GM08714 (cell line): ENCODE data around the gene TMEM267.
"Not testable (repeated sequence)": the region's sequence is repeated elsewhere in the genome, so short reads cannot be mapped to it uniquely, and the experiment has no call there.

Experiments used
- H3K4me3 ChIP-seq: fragments of 200-500 bp; sonication (Bioruptor generic); 2 replicates; pipeline ENCODE4 v1.5.1; 2014; ENCODE audit warnings: mild to moderate bottlenecking, low read length, inconsistent platforms
- ZNF274 ChIP-seq: IDR thresholded peaks from 2 replicates; pipeline ENCODE4 v1.6.1; 2012; ENCODE audit warnings: mild to moderate bottlenecking, low read depth, low read length

The TMEM267 gene

DNA sequence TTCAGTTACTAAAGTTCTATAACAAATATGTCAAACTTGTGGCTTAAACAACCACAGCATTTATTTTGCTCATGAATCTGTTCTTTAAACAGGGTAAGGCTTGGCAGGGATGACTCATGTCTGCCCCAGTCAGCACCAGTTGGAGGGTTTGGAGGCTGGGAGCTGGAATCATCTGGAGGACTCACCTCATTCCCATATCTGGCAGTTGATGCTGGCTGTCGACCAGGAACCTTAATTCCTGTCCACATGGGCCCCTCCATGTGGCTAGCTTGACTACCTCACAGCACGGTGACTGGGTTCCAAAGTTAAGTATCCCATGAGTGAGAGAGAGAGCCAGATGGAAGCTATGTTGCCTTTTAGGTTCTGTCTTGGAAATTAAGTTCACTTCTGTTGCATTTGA, 57.7 kb downstream of the TMEM267 start:
- no peak for TF ChIP-seq ZNF274
- no peak overlapping the region for H3K4me3 ChIP-seq

DNA sequence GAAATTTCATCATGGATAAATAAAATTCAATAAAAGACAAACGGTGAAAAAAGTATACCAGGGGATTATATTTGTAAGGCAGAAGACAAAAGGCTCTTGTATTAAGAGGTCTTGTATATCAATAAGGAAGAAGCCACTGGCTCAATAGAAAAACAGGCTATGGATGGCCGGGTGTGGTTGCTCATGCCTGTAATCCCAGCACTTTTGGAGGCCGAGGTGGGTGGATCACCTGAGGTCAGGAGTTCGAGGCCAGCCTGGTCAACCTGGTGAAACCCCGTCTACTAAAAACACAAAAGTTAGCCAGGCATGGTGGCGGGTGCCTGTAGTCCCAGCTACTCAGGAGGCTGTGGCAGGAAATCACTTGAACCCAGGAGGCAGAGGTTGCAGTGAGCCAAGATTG, 60.6 kb downstream of the TMEM267 start:
- H3K4me3 ChIP-seq = not testable (repeated sequence)

DNA sequence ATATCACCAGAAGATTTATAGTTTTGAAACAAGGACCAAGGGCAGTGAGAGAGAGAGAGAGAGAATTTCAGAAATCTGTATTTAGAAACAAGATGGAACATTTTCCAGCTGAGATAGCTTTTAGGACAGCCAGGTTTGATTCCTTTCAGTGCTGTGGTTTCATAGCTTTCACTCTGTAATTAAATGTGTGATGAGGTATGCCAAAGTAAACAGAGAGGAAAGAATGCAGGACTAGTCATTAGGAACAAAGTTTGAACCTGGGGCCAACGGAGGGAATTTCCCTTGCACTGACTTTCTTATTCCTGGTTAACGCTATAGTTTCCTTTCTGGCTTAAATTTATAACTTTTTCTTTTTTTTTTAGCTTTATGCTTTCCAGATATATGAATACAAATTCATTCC, 61.5 kb downstream of the TMEM267 start:
- TF ChIP-seq ZNF274 = no peak
- H3K4me3 ChIP-seq = no peak overlapping the region

DNA sequence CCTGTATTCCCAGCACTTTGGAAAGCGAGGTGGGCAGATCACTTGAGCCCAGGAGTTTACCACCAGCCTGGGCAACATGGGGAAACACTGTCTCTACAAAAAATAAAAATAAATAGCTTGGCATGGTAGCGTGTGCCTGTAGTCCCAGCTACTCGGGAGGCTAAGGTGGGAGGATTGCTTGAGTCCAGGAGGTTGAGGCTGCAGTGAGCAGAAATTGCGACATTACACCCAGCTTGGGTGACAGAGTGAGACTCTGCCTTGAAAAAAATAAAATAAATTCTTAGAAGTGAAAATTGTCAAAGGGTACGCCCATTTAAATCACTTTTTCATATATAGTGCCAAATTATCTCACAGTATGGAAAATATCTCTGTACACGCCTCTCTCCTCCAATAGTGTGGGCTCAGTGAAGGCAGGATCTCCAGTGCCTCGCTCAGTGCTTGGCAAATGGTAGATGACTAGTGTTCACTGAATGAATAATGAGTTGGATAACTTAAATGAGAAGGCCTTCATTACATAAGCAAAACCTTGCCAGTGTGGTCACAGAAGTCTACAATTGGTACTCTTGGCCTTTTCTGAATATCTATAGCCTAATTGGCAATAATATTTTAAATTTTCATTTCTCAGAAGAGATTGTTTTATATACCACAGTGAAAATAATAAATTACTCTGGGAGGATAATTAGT, 62.1 kb downstream of the TMEM267 start:
- no peak for TF ChIP-seq ZNF274
- H3K4me3 ChIP-seq = no peak overlapping the region

DNA sequence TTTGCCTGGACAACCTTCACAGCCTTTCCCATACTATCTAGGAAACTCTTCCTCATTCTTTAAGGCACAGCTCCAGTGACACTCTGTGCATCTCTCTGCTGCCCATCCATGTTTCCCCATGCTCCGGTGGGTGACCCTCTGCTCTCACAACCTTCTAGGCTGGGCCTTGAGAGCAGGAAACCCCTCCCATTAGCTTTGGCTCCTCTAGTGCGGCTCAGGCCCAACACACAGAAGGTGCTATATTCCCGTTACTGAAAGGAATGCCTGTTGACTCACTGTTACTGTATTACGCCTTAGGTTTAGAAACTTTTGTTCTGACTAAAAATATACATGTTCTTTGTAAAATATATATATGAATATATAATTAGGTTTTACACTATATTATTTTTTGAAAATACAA, 63.4 kb downstream of the TMEM267 start:
- TF ChIP-seq ZNF274 = no peak
- no peak overlapping the region for H3K4me3 ChIP-seq

DNA sequence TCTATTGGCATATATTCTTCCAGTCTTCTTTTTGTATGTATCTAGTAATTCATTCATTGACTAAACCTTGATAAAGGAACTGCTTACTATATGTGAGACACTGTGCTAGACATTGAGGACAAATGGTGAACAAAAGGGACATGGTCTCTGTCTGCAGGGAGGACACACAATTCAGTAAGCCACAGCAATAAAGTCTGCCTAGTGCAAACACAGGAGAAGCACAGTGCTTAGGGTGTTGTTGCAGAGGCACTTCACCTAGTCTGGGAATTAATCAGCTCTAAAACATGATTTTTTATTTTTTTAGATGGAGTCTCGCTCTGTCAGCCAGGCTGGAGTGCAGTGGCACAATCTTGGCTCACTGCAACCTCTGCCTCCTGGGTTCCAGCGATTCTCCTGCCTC, 65.1 kb downstream of the TMEM267 start:
- no peak overlapping the region for H3K4me3 ChIP-seq
- TF ChIP-seq ZNF274 = no peak

DNA sequence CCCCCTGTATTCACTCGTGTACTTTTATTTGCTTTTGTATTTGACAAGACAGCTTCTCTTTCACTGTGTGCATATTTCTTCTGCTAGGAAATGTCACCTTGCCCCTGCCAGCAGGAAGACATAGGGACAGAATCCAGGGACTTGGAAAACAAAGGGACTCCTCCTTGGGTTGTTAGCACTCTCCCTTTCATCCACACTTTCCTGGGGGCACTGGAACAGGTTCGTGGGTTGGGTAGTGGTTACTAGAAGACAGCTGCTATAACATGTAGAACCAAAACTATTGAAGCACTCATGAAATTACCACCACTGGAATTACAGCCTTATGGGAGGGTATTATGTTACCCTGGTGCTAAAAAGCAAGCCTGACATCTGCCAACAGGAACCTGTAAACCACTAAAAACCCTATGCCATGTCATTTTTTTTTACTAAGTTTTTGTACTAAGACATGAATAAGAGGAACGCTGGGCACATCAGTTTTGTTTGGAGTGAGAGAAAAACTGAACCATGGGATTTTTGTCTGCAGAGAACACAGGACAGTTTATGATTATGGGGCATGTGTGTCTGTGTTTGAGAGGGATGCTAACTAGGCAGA, 66.8 kb downstream of the TMEM267 start:
- TF ChIP-seq ZNF274 = no peak

DNA sequence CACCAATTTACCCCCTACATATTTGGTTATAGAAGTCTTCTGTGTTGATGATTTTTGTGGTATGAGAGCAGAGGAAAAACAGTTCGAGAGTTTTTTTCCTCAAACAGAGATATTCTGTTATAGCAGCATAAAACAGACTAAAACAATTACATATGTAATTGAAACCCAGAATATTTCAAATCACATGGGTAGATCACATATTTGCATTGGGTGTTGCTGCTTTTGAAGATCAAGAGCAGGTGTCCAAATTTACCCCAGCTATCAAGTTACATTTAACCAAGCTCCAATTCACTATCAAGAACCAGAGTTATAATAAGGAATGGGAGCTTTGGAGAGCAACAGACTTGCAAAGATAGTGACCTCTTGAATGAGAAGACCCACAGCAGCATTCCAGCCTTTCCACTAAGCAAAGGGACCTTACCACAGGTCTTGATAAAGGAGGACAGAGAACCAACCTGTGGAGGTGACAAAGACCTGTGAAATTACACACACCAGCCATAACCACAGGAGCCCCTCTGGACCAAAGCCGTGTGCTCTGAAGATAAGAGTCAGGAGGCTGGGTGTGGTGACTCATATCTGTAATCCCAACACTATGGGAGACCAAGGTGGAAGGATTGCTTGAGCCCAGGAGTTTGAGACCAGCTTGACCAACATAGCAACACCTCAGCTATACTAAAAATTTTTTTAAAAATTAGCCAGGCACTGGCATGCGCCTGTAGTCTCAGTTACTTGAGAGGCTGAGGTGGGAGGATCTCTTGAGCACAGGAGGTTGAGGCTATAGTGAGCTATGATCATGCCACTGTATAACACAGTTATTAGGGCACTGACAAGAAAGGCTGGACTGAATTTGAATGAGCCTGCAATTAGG, 67.5 kb downstream of the TMEM267 start:
- no peak overlapping the region for H3K4me3 ChIP-seq
- no peak for TF ChIP-seq ZNF274

More for the DNA sequence above, 66.8 kb downstream of the TMEM267 start:
- H3K4me3 ChIP-seq = no peak overlapping the region

DNA sequence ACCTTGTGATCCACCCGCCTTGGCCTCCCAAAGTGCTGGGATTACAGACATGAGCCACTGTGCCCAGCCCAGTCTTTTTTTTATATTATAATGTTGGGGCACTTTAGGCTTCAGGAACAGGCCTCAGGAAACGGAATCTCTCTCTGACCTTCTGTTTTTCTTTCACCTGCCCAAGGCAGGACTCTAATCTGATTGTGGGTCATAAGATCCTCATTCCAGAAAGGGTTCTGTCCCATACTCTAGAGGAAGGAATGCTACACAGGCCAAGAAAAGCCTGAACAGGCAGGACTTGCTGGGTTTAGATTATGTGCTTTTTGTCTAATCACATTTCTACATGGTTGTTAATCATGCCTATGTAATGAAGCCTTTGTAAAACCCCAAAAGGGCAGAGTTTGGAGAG, 69.7 kb downstream of the TMEM267 start:
- no peak overlapping the region for H3K4me3 ChIP-seq
- no peak for TF ChIP-seq ZNF274

DNA sequence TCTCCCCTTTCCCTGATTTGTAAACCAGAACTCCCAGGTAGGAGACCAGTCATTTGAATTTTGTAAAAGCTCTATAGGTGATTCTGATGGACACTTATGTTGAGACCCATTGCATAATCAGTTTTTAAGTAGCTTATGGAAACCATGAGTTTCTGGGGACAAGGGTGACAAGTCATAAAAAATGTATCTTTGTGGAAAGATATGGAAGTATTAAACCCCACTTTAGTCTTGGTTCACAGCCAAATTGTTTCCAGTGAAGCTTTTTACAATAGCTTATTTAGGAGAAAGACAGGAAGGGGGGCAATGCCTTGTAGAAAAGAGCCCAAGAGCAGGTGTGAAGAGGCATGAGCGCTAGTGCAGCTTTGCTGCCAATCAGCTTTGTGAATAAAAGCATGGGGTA, 71.0 kb downstream of the TMEM267 start:
- H3K4me3 ChIP-seq = no peak overlapping the region
- TF ChIP-seq ZNF274 = no peak

DNA sequence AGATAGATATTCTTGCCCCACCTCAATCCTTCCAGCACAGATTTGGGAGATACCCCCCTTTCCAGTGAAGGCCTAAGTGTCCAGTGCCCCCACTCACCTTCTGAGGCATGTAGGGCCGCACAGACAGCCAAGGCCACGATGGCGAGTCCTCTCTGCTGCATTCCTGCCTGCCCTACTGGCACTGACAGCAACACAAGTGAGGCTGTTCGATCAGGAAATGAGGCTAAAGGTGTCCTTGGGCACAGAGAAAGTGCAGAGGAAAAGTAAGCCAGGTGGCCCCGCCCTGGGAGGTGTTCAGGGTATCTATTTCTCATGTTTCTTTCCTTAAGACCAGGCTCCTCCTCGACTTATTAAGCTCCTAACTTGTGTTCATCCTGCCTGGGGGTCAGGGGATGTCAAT, 71.5 kb downstream of the TMEM267 start, which contains the start of gene CCL28:
Gene CCL28, minus strand, starts transcription at position 236 of the 400 bp plus-strand sequence. Its CDS starts 75 bp downstream, at position 161.
- no peak for TF ChIP-seq ZNF274

DNA sequence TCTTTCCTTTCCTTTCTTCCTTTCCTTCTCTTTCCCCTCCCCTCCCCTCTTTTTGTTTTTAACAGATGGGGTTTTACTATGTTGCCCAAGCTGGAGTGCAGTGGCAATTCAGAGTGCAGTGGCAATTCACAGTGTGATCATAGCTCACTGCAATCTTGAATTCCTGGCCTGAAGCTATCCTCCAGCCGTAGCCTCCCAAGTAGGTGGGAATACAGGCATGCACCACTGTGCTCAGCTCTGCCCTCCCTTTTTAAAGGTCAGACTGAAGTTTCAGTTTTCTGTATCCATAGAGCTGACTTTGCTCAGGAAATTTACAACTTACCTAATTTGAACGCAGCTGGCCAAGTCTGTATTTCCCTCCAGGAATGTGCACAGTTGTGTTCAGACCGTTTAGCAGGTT, 72.2 kb downstream of the TMEM267 start:
- TF ChIP-seq ZNF274 = no peak
- H3K4me3 ChIP-seq = no peak overlapping the region

More for the DNA sequence above, 71.5 kb downstream of the TMEM267 start, which contains the start of gene CCL28:
- H3K4me3 ChIP-seq = no peak within 1 kb of the TSS

DNA sequence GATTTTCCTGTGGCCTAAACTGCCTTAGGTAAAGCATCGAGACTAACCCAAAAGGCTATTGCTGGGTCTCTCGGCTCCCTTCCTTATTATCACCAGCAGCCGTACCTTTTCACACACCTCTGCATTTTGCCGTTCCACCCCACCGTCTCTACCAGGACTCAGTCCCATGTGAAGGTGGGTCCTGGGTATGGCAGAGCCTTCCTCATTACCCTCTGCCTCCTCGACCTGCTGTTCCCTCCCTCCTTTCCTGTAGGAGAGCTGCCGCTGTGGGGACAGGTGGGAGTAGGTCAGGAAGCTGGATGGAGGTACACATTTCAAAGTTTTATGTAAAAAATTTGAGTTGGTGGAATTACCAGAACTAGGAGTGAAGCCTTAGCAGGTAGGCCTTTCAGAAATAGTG, 73.3 kb downstream of the TMEM267 start:
- H3K4me3 ChIP-seq = no peak overlapping the region
- TF ChIP-seq ZNF274 = no peak

DNA sequence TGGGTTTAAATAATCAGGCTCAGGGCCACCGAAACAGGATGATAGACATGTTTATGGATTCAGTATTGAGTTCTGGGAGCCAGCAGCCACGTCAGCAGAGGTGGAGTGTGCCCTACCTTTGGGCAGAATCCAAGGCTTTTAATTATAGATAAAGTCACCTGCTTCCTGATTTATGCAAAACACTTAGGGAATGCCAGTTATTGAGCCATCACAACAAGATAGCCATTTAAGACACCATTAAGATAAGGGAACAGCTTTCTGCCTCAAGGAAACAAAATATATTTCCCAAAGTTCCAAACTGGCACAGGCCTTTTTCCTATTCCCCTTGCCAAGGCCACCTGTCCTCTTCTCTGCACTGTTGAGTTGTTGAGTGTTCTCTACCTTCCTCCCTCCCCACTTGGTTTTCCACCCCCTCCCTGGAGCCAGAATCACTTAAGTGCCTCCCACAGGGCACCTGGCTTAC, 73.8 kb downstream of the TMEM267 start:
- TF ChIP-seq ZNF274 = no peak
- H3K4me3 ChIP-seq = no peak overlapping the region

DNA sequence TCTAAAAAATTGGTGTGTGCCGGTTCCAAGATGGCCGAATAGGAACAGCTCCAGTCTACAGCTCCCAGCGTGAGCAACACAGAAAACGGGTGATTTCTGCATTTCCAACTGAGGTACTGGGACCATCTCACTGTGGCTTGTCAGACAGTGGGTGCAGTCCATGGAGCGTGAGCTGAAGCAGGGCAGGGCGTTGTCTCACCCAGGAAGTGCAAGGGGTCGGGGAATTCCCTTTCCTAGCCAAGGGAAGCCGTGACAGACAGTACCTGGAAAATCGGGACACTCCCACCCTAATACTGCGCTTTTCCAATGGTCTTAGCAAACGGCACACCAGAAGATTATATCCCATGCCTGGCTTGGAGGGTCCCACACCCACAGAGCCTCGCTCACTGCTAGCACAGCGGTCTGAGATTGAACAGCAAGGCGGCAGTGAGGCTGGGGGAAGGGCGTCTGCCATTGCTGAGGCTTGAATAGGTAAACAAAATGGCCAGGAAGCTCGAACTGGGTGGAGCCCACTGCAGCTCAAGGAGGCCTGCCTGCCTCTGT, 81.1 kb downstream of the TMEM267 start:
- not testable (repeated sequence) for H3K4me3 ChIP-seq
